Panc1 (cell line): ENCODE data around the gene SNAP47.

Source experiments
- SIN3A ChIP-seq: IDR thresholded peaks from 2 replicates; pipeline ENCODE4 v1.6.1; 2012; ENCODE audit warnings: low read depth, mild to moderate bottlenecking, low read length, moderate library complexity, borderline replicate concordance; ENCODE audit not compliant: insufficient read depth
- TF ChIP-seq, protein P1 (sequence below): fragments of 450-650 bp; IDR thresholded peaks from 2 replicates; pipeline ENCODE4 v1.5.1; 2017; ENCODE audit warnings: mild to moderate bottlenecking
- TF ChIP-seq, protein P2 (sequence below), 2 experiments: IDR thresholded peaks; 2 replicates each; pipeline ENCODE4 v1.6.1; 2011 to 2012; ENCODE audit warnings: low read depth in 2 of 2, control low read depth in 1 of 2, low read length in 1 of 2, mild to moderate bottlenecking in 1 of 2, moderate library complexity in 1 of 2; ENCODE audit not compliant: insufficient read depth in 1 of 2

DNA sequence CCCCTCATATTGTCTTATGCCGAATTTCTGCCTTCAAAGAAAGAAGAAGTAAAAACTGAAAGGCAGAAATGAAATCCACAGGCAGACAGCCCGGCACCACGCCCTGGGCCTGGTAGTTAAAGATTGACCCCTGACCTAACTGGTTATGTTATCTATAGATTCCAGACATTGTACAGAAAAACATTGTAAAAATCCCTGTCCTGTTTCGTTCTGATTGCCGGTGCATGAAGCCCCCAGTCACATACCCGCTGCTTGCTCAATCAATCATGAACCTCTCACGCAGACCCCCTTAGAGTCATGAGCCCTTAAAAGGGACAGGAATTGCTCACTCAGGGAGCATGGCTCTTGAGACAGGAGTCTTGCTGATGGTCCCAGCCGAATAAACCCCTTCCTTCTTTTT is 49.4 kb upstream of the SNAP47 start:
- no peak for TF ChIP-seq SIN3A
- TF ChIP-seq, protein P1, sequence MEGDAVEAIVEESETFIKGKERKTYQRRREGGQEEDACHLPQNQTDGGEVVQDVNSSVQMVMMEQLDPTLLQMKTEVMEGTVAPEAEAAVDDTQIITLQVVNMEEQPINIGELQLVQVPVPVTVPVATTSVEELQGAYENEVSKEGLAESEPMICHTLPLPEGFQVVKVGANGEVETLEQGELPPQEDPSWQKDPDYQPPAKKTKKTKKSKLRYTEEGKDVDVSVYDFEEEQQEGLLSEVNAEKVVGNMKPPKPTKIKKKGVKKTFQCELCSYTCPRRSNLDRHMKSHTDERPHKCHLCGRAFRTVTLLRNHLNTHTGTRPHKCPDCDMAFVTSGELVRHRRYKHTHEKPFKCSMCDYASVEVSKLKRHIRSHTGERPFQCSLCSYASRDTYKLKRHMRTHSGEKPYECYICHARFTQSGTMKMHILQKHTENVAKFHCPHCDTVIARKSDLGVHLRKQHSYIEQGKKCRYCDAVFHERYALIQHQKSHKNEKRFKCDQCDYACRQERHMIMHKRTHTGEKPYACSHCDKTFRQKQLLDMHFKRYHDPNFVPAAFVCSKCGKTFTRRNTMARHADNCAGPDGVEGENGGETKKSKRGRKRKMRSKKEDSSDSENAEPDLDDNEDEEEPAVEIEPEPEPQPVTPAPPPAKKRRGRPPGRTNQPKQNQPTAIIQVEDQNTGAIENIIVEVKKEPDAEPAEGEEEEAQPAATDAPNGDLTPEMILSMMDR: no peak
- TF ChIP-seq, protein P2, sequence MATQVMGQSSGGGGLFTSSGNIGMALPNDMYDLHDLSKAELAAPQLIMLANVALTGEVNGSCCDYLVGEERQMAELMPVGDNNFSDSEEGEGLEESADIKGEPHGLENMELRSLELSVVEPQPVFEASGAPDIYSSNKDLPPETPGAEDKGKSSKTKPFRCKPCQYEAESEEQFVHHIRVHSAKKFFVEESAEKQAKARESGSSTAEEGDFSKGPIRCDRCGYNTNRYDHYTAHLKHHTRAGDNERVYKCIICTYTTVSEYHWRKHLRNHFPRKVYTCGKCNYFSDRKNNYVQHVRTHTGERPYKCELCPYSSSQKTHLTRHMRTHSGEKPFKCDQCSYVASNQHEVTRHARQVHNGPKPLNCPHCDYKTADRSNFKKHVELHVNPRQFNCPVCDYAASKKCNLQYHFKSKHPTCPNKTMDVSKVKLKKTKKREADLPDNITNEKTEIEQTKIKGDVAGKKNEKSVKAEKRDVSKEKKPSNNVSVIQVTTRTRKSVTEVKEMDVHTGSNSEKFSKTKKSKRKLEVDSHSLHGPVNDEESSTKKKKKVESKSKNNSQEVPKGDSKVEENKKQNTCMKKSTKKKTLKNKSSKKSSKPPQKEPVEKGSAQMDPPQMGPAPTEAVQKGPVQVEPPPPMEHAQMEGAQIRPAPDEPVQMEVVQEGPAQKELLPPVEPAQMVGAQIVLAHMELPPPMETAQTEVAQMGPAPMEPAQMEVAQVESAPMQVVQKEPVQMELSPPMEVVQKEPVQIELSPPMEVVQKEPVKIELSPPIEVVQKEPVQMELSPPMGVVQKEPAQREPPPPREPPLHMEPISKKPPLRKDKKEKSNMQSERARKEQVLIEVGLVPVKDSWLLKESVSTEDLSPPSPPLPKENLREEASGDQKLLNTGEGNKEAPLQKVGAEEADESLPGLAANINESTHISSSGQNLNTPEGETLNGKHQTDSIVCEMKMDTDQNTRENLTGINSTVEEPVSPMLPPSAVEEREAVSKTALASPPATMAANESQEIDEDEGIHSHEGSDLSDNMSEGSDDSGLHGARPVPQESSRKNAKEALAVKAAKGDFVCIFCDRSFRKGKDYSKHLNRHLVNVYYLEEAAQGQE (IDR thresholded peaks at IDR 0.05; ENCODE audit: insufficient read depth in 1 of 2, low read depth in 2 of 2, low read length in 1 of 2): no peak
